ENCODE results near the gene MXD3.
A peak's percentile ranks its signal among the peaks of the same experiment; 100 is the strongest.
"Not testable (repeated sequence)": the region's sequence is repeated elsewhere in the genome, so short reads cannot be mapped to it uniquely, and the experiment has no call there.

Gene MXD3

DNA sequence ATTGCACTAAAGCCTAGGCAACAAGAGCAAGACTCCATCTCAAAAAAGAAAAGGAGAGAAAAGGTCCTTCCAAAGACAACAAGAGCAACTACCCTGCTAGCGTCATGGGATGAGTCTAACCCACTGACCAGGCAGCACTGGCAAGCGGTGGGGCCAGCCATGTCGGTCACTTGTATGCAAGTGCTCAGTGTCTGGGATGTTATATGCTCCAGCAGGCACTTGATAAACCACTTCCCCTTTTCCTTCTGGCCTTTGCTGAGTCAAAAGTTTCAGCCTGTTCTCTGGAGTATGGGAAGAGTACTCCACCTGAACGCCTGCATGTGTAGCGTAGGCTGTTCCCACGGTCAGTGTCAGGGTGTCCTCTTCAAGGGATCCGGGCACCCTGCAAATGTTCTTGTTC lies 9.2 kb upstream of the MXD3 start:
- no peak for DNase-seq (ENCODE audit: low read depth in 2 of 2)

- DNase-seq (ENCODE audit: low read depth in 2 of 2): no peak
These were observed 8.4 kb upstream of the MXD3 start for GRCh38 chr5:177319913-177320588.

GRCh38 chr5:177317959-177318377 lies 6.3 kb upstream of the MXD3 start:
- DNase-seq (ENCODE audit: low read depth in 2 of 2): peak; percentile 60 to 68

GRCh38 chr5:177316005-177316404 lies 4.3 kb upstream of the MXD3 start:
- DNase-seq (ENCODE audit: low read depth in 2 of 2): no peak

DNA sequence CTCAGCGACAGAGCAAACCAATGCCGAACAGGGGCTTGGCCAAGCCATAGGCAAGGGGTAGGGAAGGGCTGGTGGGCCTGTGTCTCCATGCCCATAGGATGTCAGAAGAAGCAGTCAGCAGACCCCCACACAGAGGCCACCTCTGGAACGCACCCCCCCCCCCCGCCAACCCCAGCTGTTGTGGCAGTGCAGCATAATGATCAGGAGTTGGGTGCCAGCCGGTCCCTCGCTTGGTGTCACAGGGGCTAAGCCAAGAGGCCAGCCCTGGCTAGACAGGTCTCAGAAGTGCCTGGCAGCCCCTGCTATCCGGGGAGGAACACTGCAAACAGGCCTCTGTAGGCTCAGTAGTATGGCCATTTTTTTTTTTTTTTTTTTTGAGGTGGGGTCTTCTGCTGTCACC lies 3.7 kb upstream of the MXD3 start:
- DNase-seq (ENCODE audit: low read depth in 2 of 2): no peak

- DNase-seq (ENCODE audit: low read depth in 2 of 2): no peak
These were observed 3.0 kb upstream of the MXD3 start for GRCh38 chr5:177314376-177315342.

DNA sequence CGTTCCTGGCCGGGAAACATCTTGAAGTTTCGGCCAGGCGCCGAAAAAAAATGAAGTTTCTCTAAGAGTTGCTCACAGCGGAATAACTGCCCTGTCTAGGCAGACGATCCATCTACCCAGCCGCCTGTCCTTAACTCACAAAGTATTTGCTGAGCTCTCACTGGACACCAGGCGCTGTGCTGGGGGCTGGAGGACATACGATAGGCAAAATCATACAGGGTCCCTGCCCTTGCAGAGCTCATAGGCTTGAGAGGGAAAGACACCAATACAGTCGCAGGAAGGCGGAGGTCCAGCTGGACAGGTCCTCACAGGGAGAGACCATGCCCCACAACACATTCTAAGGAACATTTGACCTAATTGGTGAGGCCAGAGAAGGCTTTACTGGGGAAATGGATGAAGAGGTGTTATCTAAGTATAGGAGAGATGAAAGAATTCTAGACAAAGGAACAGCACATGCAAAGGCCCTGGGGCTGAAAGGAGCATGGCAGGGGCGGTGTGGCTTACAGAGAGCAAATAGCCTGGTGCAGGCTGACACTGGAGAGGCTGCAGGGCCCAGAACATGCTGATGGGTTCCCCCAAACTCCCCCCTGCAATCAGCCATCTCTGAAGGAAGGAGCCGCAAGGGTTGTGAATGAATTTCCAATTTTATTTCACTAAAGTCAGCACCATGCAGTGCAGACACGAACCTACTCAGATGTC lies 2.0 kb upstream of the MXD3 start:
- DNase-seq (ENCODE audit: low read depth in 2 of 2): no peak

GRCh38 chr5:177312649-177313181 lies 1.0 kb upstream of the MXD3 start:
- DNase-seq (ENCODE audit: low read depth in 2 of 2): peak in 1 of 2 donors; percentile 42

GRCh38 chr5:177311392-177311722 lies 341 bp downstream of the MXD3 start:
- DNase-seq (ENCODE audit: low read depth in 2 of 2): no peak

- no peak for DNase-seq (ENCODE audit: low read depth in 2 of 2)
These were observed 824 bp downstream of the MXD3 start for GRCh38 chr5:177310757-177311391.

DNA sequence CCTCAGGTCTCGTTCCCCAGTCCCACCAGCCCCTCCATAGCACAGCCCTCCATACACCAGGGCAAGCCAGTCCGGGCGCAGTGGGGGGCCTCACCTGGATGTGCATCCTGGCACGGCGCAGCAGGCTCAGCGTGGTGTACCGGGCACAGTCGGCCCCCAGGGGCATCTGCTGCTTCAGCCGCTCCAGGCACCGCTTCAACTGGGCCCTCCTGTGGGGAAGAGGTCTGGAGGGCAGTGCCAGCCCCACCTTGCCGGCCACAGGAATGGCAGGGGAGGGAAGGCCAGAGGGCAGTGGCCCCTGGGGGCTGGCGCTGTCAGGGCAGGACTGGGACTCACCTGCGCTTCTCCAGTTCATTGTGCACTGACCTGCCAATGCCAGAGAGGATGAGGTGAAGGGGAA lies 1.4 kb downstream of the MXD3 start:
- no peak for DNase-seq (ENCODE audit: low read depth in 2 of 2)

DNA sequence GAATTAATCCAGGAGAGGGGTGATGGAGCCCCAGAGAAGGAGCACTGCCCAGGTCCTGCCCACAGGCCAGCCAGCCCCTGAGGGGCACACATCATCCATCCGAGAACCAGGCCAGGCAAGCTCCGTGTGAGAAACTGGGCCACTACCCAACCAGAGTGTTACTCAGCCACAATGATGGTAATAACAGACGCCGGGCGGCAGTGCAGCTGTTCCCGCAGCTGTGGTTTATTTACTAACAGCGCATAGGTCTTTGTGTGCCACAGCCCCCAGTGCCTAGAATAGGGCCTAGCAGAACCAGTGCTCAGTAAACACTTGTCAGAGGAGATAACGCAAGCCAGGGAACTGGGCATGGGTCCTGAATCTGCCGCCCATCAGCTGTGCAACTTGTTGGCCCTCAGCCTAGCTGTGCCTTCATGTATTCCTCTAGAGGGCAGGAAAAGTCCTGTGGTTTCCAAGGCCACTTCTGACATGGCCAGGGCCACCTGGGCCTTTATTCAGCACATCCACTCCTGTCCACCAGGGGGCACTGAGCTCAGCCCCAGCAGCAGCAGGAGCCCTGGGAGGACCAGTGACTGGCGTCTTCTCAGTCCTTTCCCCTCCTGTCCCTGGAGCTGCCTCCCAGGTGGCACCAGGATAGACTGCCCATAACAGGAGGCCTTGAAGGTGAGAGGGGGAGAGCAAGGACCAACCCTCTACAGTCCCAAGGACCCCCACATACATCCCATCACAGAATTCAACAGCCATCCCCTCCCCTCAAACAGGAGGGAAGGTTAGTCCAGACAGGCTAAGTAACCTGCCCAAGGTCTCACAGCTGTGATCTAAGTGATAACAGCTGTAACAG lies 2.1 kb downstream of the MXD3 start:
- peak; percentile 63 to 65 for DNase-seq (ENCODE audit: low read depth in 2 of 2)

DNA sequence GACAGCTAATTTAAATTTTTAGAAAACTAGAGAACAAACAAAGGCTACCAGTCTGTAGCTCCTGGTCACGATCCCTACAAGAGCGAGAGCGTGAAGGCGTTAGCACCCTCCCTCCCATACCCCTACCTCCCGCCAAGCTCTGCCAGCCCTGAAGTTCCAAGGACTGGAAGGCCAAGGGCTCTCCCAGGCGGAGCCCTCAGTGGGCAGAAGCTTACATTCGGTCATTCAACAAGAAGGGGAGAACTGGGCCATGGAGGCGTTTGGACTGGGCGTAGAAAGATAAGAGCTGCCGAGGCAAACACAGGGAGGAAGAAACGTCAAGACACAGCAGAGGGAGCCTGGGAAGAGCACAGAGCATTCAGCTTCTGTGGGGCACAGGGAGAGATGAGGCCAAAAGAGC lies 3.0 kb downstream of the MXD3 start:
- DNase-seq (ENCODE audit: low read depth in 2 of 2): no peak

DNA sequence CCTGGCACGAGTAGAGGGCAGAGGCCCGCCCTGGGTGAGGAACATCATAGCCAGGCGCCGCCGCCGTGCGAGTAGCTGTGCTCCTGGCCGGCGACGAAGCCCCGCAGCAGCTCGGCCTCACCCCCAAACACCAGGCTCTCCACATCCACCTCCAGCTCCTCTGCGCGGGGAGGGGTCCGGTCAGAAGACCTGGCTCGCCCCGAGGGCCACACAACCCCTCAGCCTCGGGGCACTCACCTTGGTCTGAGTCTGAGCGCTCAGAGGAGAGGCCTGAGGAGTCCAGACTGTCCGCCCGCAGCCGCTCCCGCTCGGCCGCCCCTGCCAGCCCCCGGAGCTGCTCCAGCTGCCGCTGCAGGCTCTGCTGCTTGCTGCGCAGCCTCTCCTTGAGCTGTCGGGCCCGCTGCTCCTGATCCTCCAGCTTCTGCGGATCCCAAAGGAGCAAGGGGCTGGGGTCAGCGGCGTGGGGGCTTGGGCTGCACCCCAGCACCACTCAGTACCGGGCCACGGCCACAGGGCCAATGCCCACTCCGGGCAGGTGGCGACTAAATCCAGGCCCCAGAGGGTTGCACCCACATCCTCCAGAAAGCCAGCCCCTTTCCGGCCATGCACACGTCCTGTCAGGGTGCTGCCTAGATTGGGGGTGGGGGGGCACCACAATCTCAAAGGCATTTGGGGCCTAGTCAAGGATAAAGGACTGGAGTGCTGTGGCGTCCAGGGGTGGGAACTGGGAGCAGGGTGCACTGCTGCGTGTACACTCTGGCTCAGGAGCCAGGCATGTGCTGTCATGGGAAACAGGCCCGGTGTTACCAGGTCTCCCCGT lies 3.9 kb downstream of the MXD3 start:
- DNase-seq (ENCODE audit: low read depth in 2 of 2): no peak

DNA sequence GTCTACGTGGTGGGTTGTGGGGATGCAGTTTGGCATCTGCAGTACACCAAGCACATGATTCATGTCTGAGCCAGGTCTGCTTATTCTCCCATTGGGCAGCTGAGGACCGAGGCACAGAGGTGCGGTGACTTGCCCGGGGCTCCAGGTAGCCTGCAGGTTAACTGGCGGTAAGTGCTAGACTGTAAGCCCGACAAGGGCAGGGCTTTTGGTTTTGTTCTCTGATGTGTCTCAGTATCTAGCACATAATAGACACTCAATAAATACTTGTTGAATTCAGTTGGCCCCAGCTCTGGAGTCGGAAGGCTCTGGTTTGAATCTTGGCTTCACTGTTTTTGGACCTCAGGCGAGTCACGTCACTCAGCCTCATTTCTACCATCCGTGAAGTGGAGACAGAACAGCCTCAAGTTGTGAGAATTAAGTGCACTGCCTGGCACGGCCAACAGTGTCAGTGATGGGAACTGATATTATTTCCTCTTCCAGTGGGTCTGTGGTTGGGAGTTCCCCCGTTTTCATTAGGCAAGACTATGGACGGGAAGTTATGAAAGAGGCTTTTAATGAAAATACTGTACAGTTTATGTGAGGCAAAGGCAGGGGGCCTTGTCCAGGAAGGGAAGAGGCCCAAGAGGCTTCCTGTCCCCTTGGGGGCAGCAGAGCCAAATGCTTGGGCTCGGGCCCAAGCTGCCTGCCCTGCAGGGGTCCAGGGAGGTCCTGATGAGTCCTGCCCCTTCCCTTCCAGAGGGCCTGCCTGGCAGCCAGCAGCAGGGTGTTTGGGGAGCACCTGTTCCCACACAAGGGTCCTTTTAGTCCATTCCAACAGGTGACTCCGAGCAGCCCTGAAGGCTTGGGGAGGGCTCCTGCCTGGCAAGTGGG lies 4.8 kb downstream of the MXD3 start:
- no peak for DNase-seq (ENCODE audit: low read depth in 2 of 2)

- DNase-seq (ENCODE audit: low read depth in 2 of 2): not testable (repeated sequence)
These were observed 5.5 kb downstream of the MXD3 start for GRCh38 chr5:177306103-177306640.

DNA sequence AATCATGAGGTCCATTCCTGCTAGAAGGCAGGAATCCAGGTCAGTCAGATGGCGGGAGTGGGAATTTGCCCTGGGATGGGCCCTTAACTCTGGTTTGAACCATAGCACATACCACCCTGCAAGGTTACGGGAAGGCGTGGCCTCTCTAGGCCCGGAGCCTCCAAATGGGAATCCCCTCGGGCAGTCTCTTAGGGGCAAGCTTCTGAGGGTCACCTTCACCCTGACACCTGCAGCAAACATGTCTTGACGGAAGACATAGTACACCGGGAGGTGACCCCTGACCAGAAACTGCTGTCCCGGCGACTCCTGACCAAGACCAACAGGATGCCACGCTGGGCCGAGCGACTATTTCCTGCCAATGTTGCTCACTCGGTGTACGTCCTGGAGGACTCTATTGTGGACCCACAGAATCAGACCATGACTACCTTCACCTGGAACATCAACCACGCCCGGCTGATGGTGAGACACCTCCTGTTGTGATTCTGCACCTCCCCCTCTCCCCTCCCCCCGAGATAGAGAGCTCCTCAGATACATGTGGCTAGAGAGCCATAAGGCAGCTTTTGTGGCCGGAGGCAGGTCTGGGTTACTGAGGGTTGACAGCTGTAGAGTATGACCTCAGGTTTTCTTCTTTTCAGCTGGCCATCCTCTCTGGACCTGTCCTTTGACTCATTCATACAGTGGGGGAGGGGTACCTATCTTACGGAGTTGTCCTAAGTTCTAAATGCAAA lies 7.1 kb downstream of the MXD3 start:
- DNase-seq (ENCODE audit: low read depth in 2 of 2): no peak

GRCh38 chr5:177303925-177304391 lies 7.7 kb downstream of the MXD3 start:
- no peak for DNase-seq (ENCODE audit: low read depth in 2 of 2)
